ENCODE data around the gene FMR1NB.

Gene FMR1NB

DNA sequence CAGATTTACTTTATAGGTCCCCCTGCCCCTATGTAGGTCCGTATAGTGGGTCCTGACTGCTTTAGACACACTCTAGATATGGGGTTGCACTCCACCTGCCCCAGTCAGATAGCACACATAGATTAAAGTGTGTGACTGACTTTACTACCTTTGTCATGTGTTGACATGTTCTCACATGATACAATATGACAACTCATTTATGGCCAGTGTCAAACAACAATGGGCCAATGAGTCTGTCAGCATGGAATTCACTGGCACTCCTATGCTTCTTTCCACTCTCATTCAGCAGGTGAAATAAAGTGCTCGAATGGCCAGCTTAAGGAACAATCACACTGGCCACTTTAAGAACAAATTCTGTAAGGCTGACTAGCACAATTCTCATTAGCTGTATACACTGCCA, 23.8 kb upstream of the FMR1NB start:
- DNase-seq (ENCODE audit: extremely low spot score) = no peak
- ChIA-PET CTCF (no interaction called here), POLR2A (no interaction called here)
- TF ChIP-seq FOXA1 (IDR thresholded peaks at IDR 0.05) = no peak
- TF ChIP-seq ZNF384 (IDR thresholded peaks at IDR 0.05) = no peak
- TF ChIP-seq LEF1 (IDR thresholded peaks at IDR 0.05; ENCODE audit: borderline replicate concordance) = no peak
- no peak for TF ChIP-seq L3MBTL2 (conservative IDR thresholded peaks at IDR 0.05)
- no peak for TF ChIP-seq CTBP1 (IDR thresholded peaks at IDR 0.05; ENCODE audit: borderline replicate concordance)
- TF ChIP-seq SP1 (IDR thresholded peaks at IDR 0.05) = no peak
- TF ChIP-seq FOXM1 (IDR thresholded peaks at IDR 0.05; ENCODE audit: borderline replicate concordance) = no peak
- no peak for TF ChIP-seq TARDBP (IDR thresholded peaks at IDR 0.05)
- TF ChIP-seq NFRKB (IDR thresholded peaks at IDR 0.05) = no peak
- no peak for TF ChIP-seq ARNT (IDR thresholded peaks at IDR 0.05)
- no peak for TF ChIP-seq HDGF (IDR thresholded peaks at IDR 0.05; ENCODE audit: borderline replicate concordance)
- no peak for TF ChIP-seq SUZ12 (IDR thresholded peaks at IDR 0.05)
- TF ChIP-seq ELF4 (IDR thresholded peaks at IDR 0.05) = no peak
- TF ChIP-seq FOXK2 (IDR thresholded peaks at IDR 0.05) = no peak
- TF ChIP-seq BHLHE40 (IDR thresholded peaks at IDR 0.05; ENCODE audit: borderline replicate concordance) = no peak
- TF ChIP-seq, protein P1, sequence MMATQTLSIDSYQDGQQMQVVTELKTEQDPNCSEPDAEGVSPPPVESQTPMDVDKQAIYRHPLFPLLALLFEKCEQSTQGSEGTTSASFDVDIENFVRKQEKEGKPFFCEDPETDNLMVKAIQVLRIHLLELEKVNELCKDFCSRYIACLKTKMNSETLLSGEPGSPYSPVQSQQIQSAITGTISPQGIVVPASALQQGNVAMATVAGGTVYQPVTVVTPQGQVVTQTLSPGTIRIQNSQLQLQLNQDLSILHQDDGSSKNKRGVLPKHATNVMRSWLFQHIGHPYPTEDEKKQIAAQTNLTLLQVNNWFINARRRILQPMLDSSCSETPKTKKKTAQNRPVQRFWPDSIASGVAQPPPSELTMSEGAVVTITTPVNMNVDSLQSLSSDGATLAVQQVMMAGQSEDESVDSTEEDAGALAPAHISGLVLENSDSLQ (IDR thresholded peaks at IDR 0.05) = no peak

DNA sequence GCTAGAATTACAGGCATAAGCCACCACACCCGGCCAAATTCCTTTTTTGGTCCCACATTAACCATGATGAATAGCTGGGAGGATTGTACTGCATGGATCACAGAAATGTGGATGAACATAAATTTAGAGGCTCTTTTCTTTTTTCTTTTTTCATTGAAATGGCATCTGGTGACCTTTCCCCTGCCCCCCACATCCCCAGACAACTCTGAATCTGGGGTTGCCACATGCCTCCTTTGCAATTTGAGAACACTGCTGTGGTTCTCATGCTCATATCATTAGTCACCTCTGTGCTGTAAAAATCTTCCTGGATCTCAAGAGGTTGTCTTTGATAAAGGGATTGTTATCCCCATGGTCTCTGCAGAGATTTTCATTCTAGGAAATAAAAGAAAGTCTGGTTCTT, 22.8 kb upstream of the FMR1NB start:
- POLR2A ChIA-PET = no interaction called here
- DNase-seq (ENCODE audit: extremely low spot score) = no peak
- CTCF ChIA-PET = no interaction called here

DNA sequence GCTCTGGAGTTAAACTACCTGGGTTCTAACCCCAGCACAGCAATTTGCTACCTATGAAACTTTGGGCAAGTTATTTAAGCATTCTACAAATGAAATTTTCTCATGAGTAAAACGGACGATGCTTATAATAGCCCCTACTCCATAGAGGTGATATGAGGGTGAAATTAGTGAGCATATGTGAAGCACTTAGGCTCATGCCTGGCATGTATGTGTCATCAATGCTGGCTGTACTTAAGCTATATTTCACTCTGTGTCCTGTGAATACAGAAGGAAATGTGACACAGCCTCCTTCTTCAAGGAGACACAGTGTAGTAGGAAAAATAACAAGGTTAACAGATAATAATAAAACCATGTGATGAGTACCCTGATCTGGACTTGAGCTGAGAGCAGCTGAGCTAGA, 20.4 kb upstream of the FMR1NB start:
- DNase-seq (ENCODE audit: extremely low spot score) = no peak
- TF ChIP-seq NFRKB (IDR thresholded peaks at IDR 0.05) = no peak
- TF ChIP-seq ARNT (IDR thresholded peaks at IDR 0.05) = no peak
- no peak for TF ChIP-seq L3MBTL2 (conservative IDR thresholded peaks at IDR 0.05)
- TF ChIP-seq HDGF (IDR thresholded peaks at IDR 0.05; ENCODE audit: borderline replicate concordance) = no peak
- no peak for TF ChIP-seq CTBP1 (IDR thresholded peaks at IDR 0.05; ENCODE audit: borderline replicate concordance)
- ChIA-PET CTCF (no interaction called here), POLR2A (no interaction called here)

More for the DNA sequence above, 22.8 kb upstream of the FMR1NB start:
- TF ChIP-seq CTBP1 (IDR thresholded peaks at IDR 0.05; ENCODE audit: borderline replicate concordance) (no peak), NFRKB (IDR thresholded peaks at IDR 0.05) (no peak), L3MBTL2 (conservative IDR thresholded peaks at IDR 0.05) (no peak), FOXA1 (IDR thresholded peaks at IDR 0.05) (no peak), ARNT (IDR thresholded peaks at IDR 0.05) (no peak), SUZ12 (IDR thresholded peaks at IDR 0.05) (no peak), BHLHE40 (IDR thresholded peaks at IDR 0.05; ENCODE audit: borderline replicate concordance) (no peak), ELF4 (IDR thresholded peaks at IDR 0.05) (no peak), TARDBP (IDR thresholded peaks at IDR 0.05) (no peak), HDGF (IDR thresholded peaks at IDR 0.05; ENCODE audit: borderline replicate concordance) (no peak), ZNF384 (IDR thresholded peaks at IDR 0.05) (no peak), FOXK2 (IDR thresholded peaks at IDR 0.05) (no peak), FOXM1 (IDR thresholded peaks at IDR 0.05; ENCODE audit: borderline replicate concordance) (no peak), SP1 (IDR thresholded peaks at IDR 0.05) (no peak), LEF1 (IDR thresholded peaks at IDR 0.05; ENCODE audit: borderline replicate concordance) (no peak)
- TF ChIP-seq, protein P1 (IDR thresholded peaks at IDR 0.05) = no peak

DNA sequence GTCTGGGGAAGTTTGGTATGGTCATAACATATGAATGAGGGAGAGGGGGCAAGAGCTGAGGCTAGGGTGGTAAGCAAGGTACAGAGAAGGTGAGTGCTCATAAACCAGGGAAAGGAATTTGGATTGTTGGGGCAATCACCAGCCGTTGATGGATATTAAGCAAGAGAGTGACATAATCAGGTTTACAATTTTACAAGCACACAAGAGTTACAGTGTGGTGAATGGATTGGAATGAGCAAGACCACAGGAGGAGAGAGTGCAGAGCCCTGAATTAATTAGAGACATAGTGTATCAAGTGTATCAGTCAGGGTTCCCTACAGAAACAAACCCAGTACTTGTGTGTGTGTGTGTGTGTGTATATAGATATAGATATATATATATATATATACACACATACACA, 18.7 kb upstream of the FMR1NB start:
- TF ChIP-seq LEF1 (IDR thresholded peaks at IDR 0.05; ENCODE audit: borderline replicate concordance) (no peak), ELF4 (IDR thresholded peaks at IDR 0.05) (no peak), L3MBTL2 (conservative IDR thresholded peaks at IDR 0.05) (no peak), TARDBP (IDR thresholded peaks at IDR 0.05) (no peak), HDGF (IDR thresholded peaks at IDR 0.05; ENCODE audit: borderline replicate concordance) (no peak), FOXA1 (IDR thresholded peaks at IDR 0.05) (no peak), SP1 (IDR thresholded peaks at IDR 0.05) (no peak), CTBP1 (IDR thresholded peaks at IDR 0.05; ENCODE audit: borderline replicate concordance) (no peak), FOXK2 (IDR thresholded peaks at IDR 0.05) (no peak), BHLHE40 (IDR thresholded peaks at IDR 0.05; ENCODE audit: borderline replicate concordance) (no peak), SUZ12 (IDR thresholded peaks at IDR 0.05) (no peak), ZNF384 (IDR thresholded peaks at IDR 0.05) (no peak), NFRKB (IDR thresholded peaks at IDR 0.05) (no peak), FOXM1 (IDR thresholded peaks at IDR 0.05; ENCODE audit: borderline replicate concordance) (no peak), ARNT (IDR thresholded peaks at IDR 0.05) (no peak)
- TF ChIP-seq, protein P1 (IDR thresholded peaks at IDR 0.05) = no peak
- ChIA-PET CTCF (no interaction called here), POLR2A (interaction anchor here (0.8 kb wide), 1 partner anchor 9 kb away, joined by 3 read pairs; no protein-coding TSS in a partner anchor)
- no peak for DNase-seq (ENCODE audit: extremely low spot score)

DNA sequence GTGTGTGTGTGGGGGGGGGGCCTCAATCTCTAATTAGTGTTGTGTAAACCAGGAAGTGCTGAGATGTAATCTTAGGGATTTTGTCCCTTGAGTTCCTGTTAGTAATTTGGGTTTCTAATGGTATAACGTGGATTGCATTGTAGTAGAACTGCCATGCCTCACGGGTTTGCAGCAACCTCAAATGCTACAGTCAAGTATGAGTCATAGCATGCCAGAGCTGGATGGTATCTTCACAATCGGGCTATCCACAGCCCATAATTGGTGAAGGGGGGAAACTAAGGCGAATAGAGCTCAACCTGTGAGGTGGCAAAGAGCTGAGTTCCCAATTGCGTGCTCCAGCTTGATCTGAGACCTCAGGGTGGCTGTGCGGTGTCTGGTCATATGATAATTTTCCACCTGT, 2.2 kb upstream of the FMR1NB start:
- no peak for TF ChIP-seq FOXA1 (IDR thresholded peaks at IDR 0.05)
- TF ChIP-seq, protein P1 (IDR thresholded peaks at IDR 0.05) = no peak
- TF ChIP-seq ZNF384 (IDR thresholded peaks at IDR 0.05) = no peak
- no peak for TF ChIP-seq TARDBP (IDR thresholded peaks at IDR 0.05)
- TF ChIP-seq BHLHE40 (IDR thresholded peaks at IDR 0.05; ENCODE audit: borderline replicate concordance) = no peak
- TF ChIP-seq SUZ12 (IDR thresholded peaks at IDR 0.05) = no peak
- TF ChIP-seq ARNT (IDR thresholded peaks at IDR 0.05) = no peak
- no peak for TF ChIP-seq NFRKB (IDR thresholded peaks at IDR 0.05)
- TF ChIP-seq CTBP1 (IDR thresholded peaks at IDR 0.05; ENCODE audit: borderline replicate concordance) = no peak
- TF ChIP-seq LEF1 (IDR thresholded peaks at IDR 0.05; ENCODE audit: borderline replicate concordance) = no peak
- no peak for TF ChIP-seq HDGF (IDR thresholded peaks at IDR 0.05; ENCODE audit: borderline replicate concordance)
- no peak for TF ChIP-seq ELF4 (IDR thresholded peaks at IDR 0.05)
- TF ChIP-seq L3MBTL2 (conservative IDR thresholded peaks at IDR 0.05) = no peak
- TF ChIP-seq SP1 (IDR thresholded peaks at IDR 0.05) = no peak
- no peak for TF ChIP-seq FOXM1 (IDR thresholded peaks at IDR 0.05; ENCODE audit: borderline replicate concordance)
- no peak for TF ChIP-seq FOXK2 (IDR thresholded peaks at IDR 0.05)
- CTCF ChIA-PET = interaction anchor here (0.6 kb wide), 1 partner anchor 11 kb away, joined by 5 read pairs; no protein-coding TSS in a partner anchor
- DNase-seq (ENCODE audit: extremely low spot score) = no peak
- POLR2A ChIA-PET = no interaction called here

Data from HEK293T (cell line).